Limb (tissue), 2 donors: ENCODE measurements around the gene TTLL5.
A peak's percentile ranks its signal among the peaks of the same experiment; 100 is the strongest.
"Not testable (repeated sequence)": the region's sequence is repeated elsewhere in the genome, so short reads cannot be mapped to it uniquely, and the experiment has no call there.

Experiments
- DNase-seq, 2 donors: peaks; one replicate each; pipeline ENCODE4 v3.0.0-alpha.2; 2016; ENCODE audit errors: extremely low spot score in 2 of 2

TTLL5 gene

DNA sequence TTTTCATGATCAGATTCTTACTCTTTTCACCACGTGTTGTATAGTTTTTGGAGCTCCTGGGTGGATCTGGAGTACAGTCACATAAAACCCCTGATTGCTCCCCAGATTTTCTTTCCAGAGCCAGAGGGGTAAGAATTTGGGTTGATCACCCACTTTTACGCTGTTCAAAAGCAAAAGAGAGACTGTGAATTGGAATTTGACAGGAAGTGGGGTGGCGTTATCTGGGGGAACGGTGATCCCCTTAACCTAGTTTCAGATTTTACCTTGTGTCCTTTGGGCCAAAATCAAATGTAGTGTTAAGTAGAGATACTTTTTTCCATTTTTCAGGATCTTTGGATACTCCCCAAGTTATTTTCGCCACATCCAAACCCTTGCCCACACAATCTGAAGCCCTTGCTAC lies 245.2 kb downstream of the TTLL5 start:
- no peak for DNase-seq

DNA sequence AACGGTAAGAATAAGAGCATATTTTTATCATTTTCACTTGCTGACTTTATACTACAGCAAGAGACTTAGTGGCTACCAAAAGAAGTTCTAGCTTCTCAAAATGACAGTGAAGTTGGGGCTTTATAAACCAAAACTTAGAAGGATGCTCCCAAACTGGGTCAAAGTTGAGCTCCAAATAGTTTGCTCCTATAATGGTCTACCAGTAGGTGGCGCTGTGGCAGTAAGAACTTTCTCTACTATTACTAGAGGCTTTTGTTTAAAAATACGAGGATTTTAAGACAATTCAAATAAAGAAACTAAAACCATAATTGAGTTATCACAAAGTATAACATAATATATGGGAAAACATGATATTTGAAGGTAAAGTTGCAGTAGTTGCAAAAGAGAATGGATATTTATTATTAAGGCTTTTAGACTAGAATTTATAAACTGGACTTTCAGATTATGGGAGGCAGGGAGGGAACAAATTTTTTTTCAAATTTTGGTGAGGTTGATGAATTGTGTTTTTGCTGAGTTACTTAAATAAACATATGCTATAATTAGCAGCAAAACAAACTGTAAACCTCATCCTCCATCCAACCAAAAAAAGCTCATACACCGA lies 245.7 kb downstream of the TTLL5 start:
- peak; percentile 62 to 74 for DNase-seq

DNA sequence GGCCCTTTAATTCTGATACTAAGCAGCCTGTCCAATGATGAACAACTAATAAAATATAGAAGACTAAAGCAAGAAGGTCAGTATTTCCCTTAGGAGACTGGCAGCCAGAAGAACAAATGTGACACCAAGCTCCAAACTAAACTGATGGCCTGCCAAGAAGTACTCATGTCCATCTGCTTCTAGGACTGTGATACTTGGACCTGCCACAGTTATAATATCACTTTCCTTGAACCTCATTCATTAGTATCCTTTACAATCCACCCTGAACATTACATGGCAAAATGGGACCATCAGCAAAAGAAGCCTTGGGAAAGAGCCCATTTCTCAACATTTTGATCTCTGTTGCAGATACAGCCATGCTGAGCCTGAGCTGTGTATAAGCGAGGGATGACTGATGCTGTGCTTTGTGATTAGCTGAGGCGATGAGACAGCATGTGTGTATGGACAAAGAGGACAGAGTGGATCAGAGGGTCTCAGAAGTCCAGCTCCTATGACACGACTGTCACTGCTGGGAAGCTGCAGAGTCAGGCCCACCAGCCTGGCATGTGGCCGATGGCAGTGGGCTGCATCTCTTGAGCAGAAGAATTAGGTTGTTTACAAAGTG lies 246.8 kb downstream of the TTLL5 start:
- DNase-seq, result no peak

DNA sequence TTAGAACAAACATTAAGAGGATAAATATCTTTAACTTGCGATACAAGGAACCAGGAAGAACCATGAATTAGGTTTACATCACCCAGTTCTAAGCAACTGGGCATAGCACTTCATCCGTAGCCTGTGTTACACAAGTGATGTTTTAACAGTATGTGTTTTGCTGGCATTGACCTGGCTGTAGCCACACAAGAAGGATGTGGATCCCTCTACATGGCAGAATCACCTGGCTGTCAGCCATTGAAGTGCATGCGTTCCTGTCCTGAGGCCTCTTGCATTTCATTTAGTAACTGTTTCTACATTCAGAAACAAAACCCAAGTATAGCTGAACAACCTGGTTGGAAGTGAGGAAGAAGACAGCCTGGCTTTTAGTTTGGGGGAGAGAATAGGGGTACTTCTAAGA lies 248.6 kb downstream of the TTLL5 start:
- DNase-seq, result no peak

GRCh38 chr14:75910048-75910447 lies 249.0 kb downstream of the TTLL5 start:
- no peak for DNase-seq

- peak; percentile 43 to 59 for DNase-seq
Observed at GRCh38 chr14:75911883-75912282, 250.8 kb downstream of the TTLL5 start.

- no peak for DNase-seq
Observed at GRCh38 chr14:75913183-75913582, 252.1 kb downstream of the TTLL5 start.

DNA sequence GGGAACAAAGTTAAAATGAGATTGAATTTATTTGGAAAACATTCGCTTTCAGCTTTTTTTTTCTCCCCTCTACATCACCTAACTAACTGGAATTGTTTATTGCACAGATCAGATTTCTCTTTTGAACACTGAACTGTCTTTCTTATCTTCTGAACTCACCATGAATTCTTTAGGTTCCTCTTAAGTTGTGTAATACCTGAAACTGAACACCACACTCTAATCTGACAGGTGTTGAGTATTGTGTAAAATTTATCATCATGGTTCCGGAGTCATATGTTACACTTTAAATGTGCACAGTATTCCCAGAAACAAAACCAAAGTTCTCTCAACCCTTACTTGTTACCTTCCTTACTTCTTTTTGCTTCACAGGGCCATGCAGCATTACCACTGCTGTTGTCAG lies 254.0 kb downstream of the TTLL5 start:
- DNase-seq, result no peak

- no peak for DNase-seq
Observed at GRCh38 chr14:75917322-75917945, 256.4 kb downstream of the TTLL5 start.

DNA sequence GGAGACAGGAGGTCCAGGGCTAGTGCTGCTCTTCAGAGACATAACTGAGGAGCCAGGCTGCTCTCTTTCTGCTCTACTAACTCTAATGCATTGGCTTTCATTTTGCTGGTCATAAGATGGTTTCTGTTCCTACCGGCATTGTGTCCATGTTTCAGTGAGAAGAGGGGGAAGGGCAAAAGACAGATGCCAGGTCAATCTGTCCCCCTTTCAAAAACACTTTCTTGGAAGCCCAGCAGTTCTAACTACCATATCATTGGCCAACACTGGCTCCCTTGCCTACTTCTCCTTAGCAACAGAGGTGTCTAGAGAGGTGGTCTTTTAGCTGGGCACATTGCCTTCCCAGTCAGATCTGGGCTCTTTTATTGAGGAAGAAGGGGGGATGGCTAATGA lies 256.9 kb downstream of the TTLL5 start:
- no peak for DNase-seq

- DNase-seq, result not testable (repeated sequence)
Observed at GRCh38 chr14:75920421-75920820, 259.4 kb downstream of the TTLL5 start.

DNA sequence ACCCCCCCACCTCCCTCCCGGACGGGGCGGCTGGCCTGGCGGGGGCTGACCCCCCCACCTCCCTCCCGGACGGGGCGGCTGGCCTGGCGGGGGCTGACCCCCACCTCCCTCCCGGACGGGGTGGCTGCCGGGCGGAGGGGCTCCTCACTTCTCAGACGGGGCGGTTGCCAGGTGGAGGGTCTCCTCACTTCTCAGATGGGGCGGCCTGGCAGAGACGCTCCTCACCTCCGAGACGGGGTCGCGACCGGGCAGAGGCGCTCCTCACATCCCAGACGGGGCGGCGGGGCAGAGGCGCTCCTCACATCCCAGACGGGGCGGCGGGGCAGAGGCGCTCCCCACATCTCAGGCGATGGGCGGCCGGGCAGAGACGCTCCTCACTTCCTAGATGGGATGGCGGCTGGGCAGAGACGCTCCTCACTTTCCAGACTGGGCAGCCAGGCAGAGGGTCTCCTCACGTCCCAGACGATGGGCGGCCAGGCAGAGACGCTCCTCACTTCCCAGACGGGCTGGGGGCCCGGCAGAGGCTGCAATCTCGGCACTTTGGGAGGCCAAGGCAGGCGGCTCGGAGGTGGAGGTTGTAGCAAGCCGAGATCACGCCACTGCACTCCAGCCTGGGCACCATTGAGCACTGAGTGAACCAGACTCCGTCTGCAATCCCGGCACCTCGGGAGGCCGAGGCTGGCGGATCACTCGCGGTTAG lies 264.2 kb downstream of the TTLL5 start:
- not testable (repeated sequence) for DNase-seq

DNA sequence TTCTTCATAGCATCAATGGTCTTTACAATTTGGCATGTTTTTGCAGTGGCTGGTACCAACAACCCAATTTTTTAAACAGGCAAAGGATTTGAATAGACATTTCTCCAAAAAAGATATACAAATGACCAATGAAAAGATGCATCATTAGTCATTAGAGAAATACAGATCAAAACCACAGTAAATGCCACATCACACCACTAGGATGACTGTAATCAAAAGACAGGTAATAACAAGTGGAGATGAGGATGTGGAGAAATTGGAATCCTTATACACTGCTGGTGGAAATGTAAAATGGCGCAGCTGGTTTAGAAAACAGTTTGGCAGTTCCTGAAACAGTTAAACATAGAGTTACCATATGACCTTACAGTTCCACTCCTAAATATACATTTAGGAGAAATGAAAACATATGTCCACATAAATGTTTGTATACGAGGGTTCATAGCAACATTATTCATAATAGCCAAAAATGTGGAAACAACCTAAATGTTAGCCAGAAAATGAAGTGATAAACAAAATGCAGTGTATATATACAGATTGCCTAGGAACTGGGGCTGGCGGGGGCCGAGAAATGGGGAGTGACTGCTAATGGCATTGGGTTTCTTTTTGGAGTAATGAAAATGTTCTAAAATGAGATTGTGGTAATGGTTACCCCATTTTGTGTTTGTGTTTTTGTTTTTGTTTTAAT lies 265.5 kb downstream of the TTLL5 start:
- DNase-seq, result no peak

DNA sequence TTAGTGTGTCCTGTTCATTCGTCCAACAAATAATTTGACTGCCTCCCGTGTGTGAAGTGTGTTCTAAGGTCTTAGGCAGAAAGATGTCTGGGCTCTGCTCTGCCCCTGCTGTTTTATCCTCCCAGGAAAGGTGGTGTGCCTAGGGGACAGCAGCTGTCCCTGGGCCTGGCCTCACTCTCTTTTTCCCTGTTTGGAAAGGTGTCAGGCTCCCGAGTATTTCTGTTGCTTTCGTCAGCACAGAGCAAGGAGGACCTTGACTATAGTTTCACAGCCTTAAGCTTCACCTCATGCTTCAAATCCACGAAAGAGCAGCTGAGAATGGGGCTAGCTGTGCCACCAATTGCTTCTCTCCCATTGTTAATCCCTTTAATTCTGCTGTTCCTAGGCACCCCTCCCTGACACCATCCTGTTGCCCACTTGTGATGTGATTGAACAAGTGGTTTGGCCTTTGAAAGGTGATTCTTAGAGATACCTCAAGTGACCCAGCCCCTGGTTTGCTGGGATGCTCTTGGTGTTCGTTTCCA lies 266.6 kb downstream of the TTLL5 start:
- no peak for DNase-seq

- DNase-seq, result peak; percentile 41 to 47
Observed at GRCh38 chr14:75928690-75929181, 267.7 kb downstream of the TTLL5 start.

DNA sequence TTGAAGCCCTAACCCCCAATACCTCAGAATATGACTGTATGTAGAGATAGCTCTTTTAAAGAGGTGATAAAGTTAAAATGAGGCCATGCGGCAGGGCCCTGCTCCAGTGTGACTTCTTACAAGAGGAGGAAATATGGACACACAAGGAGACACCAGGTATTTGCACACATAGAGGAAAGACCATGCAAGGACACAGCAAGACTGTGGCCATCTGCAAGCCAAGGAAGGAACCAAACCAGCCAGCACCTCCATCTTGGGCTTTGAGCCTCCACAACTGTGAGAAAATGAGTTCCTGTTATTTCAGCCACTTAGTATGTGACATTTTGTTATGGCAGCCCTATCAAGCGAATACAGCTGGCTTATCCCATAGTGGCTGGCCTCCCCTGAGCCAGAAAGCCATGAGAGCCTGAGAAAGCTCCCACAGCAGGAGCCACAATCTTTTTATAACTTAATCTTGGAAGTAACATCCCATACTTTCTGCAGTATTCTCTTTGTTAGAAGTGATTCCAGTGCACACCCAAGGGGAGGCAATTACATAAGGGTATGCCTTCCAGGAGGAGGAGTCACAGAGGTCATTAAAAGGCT lies 272.8 kb downstream of the TTLL5 start:
- no peak for DNase-seq

DNA sequence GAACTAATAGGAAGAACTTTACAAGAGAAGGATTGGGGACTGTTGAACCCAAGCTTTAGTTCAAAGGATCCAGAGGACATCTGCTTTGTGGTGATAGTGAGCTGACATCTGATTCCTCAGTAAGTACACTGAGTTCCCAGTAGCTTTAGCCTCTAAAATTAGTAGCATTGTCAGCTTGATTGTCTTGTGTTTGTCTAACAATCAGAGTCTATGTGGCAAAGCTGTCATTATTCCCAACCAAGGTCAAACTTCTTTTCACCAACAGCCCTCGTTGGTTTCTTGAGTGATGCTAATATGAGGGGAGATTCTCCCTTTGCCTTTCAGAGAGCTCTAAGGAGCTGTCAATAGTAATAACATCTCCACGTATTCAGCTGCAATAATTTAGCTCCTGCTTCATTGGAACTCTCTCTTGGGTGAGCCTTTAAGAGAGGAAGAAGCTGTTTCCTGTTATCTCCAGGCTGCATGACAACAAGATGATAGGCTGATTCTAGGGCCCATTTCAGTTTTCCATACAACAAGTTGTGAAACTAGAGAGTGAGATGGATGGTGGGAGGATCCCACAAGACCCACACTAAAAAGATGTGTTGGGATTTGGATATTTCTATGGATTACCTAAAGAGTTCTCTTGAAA lies 274.1 kb downstream of the TTLL5 start:
- DNase-seq, result no peak

DNA sequence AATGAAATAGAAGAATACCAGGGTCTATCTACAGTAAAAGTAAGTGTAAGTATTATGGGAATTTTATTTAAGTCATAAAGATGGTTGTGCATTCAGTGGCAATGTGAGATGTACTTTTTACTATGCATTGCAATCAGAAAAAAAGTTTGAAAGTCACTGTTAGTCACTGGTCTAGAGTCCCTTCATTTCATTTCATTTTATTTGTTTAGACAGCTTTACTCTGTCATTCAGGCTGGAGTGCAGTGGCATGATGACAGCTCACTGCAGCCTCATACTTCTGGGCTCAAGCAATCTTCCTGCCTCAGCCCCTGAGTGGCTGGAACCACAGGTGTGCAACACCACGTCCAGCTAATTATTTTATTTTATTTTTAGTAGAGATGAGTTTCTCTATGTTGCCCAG lies 278.2 kb downstream of the TTLL5 start:
- DNase-seq, result no peak

- no peak for DNase-seq
Observed at GRCh38 chr14:75941030-75941429, 280.0 kb downstream of the TTLL5 start.

DNA sequence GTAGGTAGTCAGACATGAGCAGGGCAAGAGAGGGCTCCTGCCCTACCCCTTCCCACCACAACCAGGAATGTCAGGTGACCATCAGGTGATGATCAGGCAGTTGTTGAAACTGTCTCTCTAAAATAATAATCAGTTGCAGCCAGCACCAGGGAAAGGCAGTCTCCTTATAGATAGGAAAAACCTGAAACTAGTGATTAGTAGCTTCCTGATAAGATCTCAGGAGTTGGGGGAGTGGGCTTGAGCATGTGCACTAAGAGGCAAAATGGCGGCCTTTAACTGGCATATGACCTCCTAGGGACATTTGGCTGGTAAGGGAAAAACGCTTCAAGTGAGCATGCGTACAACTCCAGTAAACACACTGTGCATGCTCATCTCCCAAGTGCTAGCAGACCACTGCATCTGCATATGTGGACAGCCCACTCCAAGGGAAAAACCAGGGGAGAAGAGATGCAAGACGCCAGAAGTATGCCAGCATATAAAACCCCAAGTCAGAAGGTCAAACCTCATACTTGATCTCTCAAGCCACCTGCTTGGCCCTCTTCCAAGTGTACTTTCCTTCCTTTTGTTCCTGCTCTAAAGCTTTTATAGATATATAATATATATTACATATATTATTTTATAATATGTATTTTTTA lies 283.7 kb downstream of the TTLL5 start:
- DNase-seq, result no peak
